SK-N-SH treated with all-trans-retinoic acid at 6 μM for 48 hours (cell line): ENCODE measurements around the gene GPR62.

Experiments
- ATAC-seq: fragments of 200-7000 bp; cut with Tn5 transposase; 3 replicates; pipeline ENCODE4 v1.9.1; 2020; ENCODE audit warnings: mild to moderate bottlenecking, moderate library complexity
- BACH2 ChIP-seq: fragments of 250-450 bp; sonication (Bioruptor Pico); IDR thresholded peaks from 2 replicates; pipeline ENCODE4 v1.9.0; 2021; ENCODE audit warnings: mild to moderate bottlenecking, borderline replicate concordance
- CREB5 ChIP-seq: fragments of 250-450 bp; sonication (Bioruptor Pico); IDR thresholded peaks from 2 replicates; pipeline ENCODE4 v1.5.1; 2020; ENCODE audit warnings: low read depth, mild to moderate bottlenecking, moderate library complexity
- CSDC2 ChIP-seq: fragments of 250-450 bp; sonication (Bioruptor Pico); IDR thresholded peaks from 2 replicates; pipeline ENCODE4 v1.5.0; 2020; ENCODE audit warnings: mild to moderate bottlenecking, moderate library complexity
- ESRRG ChIP-seq: fragments of 250-450 bp; sonication (Bioruptor Pico); IDR thresholded peaks from 2 replicates; pipeline ENCODE4 v1.6.1; 2021; ENCODE audit warnings: mild to moderate bottlenecking
- GLIS3 ChIP-seq: fragments of 250-450 bp; sonication (Bioruptor Pico); IDR thresholded peaks from 2 replicates; pipeline ENCODE4 v1.5.0; 2020; ENCODE audit warnings: mild to moderate bottlenecking, moderate library complexity
- ISL1 ChIP-seq: fragments of 250-450 bp; sonication (Bioruptor Pico); IDR thresholded peaks from 2 replicates; pipeline ENCODE4 v2.1.2; 2022; ENCODE audit warnings: mild to moderate bottlenecking, moderate library complexity
- OSR1 ChIP-seq: fragments of 250-450 bp; sonication (Bioruptor Pico); IDR thresholded peaks from 2 replicates; pipeline ENCODE4 v1.8.0; 2022; ENCODE audit warnings: moderate library complexity, mild to moderate bottlenecking, inconsistent platforms
- POU6F1 ChIP-seq: fragments of 250-450 bp; sonication (Bioruptor Pico); IDR thresholded peaks from 2 replicates; pipeline ENCODE4 v1.8.0; 2021; ENCODE audit warnings: low read depth, mild to moderate bottlenecking, moderate library complexity, borderline replicate concordance
- PPARA ChIP-seq: fragments of 250-450 bp; sonication (Bioruptor Pico); IDR thresholded peaks from 2 replicates; pipeline ENCODE4 v1.5.0; 2020; ENCODE audit warnings: mild to moderate bottlenecking, borderline replicate concordance
- RARB ChIP-seq: fragments of 250-450 bp; sonication (Bioruptor Pico); IDR thresholded peaks from 2 replicates; pipeline ENCODE4 v1.8.0; 2021; ENCODE audit warnings: mild to moderate bottlenecking, moderate library complexity
- SNAI2 ChIP-seq: fragments of 250-450 bp; sonication (Bioruptor Pico); IDR thresholded peaks from 2 replicates; pipeline ENCODE4 v1.5.0; 2020; ENCODE audit warnings: mild to moderate bottlenecking, moderate library complexity
- TCF4 ChIP-seq: fragments of 250-450 bp; sonication (Bioruptor Pico); IDR thresholded peaks from 2 replicates; pipeline ENCODE4 v1.8.0; 2021; ENCODE audit warnings: mild to moderate bottlenecking, moderate library complexity, borderline replicate concordance
- TOX ChIP-seq: fragments of 250-450 bp; sonication (Bioruptor Pico); IDR thresholded peaks from 2 replicates; pipeline ENCODE4 v1.8.0; 2021; ENCODE audit warnings: mild to moderate bottlenecking, moderate library complexity, borderline replicate concordance
- TSHZ2 ChIP-seq: fragments of 250-450 bp; sonication (Bioruptor Pico); IDR thresholded peaks from 2 replicates; pipeline ENCODE4 v1.5.0; 2020; ENCODE audit warnings: mild to moderate bottlenecking, moderate library complexity
- ZC3H10 ChIP-seq: fragments of 250-450 bp; sonication (Bioruptor Pico); IDR thresholded peaks from 2 replicates; pipeline ENCODE4 v1.5.1; 2021; ENCODE audit warnings: mild to moderate bottlenecking, moderate library complexity
- ZFP3 ChIP-seq: fragments of 250-450 bp; sonication (Bioruptor Pico); IDR thresholded peaks from 2 replicates; pipeline ENCODE4 v1.5.0; 2020; ENCODE audit warnings: mild to moderate bottlenecking, moderate library complexity
- ZFP30 ChIP-seq: fragments of 450-650 bp; formaldehyde crosslinking; IDR thresholded peaks from 2 replicates; pipeline ENCODE4 v1.5.0; 2022; ENCODE audit warnings: mild to moderate bottlenecking, moderate library complexity
- ZNF565 ChIP-seq: fragments of 450-650 bp; formaldehyde crosslinking; conservative IDR thresholded peaks from 2 replicates; pipeline ENCODE4 v1.5.0; 2020; ENCODE audit warnings: low read depth, mild to moderate bottlenecking, moderate library complexity
- ZNF70 ChIP-seq: fragments of 450-650 bp; formaldehyde crosslinking; IDR thresholded peaks from 2 replicates; pipeline ENCODE4 v1.5.0; 2020; ENCODE audit warnings: mild to moderate bottlenecking, moderate library complexity
- TF ChIP-seq, protein P1 (sequence below): fragments of 250-450 bp; sonication (Bioruptor Pico); IDR thresholded peaks from 2 replicates; pipeline ENCODE4 v1.8.0; 2020; ENCODE audit warnings: mild to moderate bottlenecking, moderate library complexity, borderline replicate concordance
- TF ChIP-seq, protein P2 (sequence below): fragments of 250-450 bp; sonication (Bioruptor Pico); IDR thresholded peaks from 2 replicates; pipeline ENCODE4 v1.5.1; 2021; ENCODE audit warnings: mild to moderate bottlenecking, moderate library complexity

The GPR62 gene

GRCh38 chr3:51933471-51934138, 21.6 kb upstream of the GPR62 start:
- no peak for TF ChIP-seq ESRRG (CRISPR knock-in tag)
- TF ChIP-seq, protein P1, sequence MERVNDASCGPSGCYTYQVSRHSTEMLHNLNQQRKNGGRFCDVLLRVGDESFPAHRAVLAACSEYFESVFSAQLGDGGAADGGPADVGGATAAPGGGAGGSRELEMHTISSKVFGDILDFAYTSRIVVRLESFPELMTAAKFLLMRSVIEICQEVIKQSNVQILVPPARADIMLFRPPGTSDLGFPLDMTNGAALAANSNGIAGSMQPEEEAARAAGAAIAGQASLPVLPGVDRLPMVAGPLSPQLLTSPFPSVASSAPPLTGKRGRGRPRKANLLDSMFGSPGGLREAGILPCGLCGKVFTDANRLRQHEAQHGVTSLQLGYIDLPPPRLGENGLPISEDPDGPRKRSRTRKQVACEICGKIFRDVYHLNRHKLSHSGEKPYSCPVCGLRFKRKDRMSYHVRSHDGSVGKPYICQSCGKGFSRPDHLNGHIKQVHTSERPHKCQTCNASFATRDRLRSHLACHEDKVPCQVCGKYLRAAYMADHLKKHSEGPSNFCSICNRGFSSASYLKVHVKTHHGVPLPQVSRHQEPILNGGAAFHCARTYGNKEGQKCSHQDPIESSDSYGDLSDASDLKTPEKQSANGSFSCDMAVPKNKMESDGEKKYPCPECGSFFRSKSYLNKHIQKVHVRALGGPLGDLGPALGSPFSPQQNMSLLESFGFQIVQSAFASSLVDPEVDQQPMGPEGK (CRISPR knock-in tag): no peak
- TF ChIP-seq ZFP3 (CRISPR knock-in tag): no peak
- TF ChIP-seq BACH2 (CRISPR knock-in tag): no peak
- no peak for TF ChIP-seq TCF4 (CRISPR knock-in tag)
- no peak for TF ChIP-seq RARB (CRISPR knock-in tag)
- TF ChIP-seq PPARA (CRISPR knock-in tag): no peak
- TF ChIP-seq GLIS3 (CRISPR knock-in tag): no peak
- TF ChIP-seq ZFP30: no peak
- TF ChIP-seq CSDC2: no peak
- no peak for TF ChIP-seq TOX (CRISPR knock-in tag)
- no peak for TF ChIP-seq POU6F1 (CRISPR knock-in tag)
- no peak for TF ChIP-seq TSHZ2 (CRISPR knock-in tag)
- TF ChIP-seq ZNF565 (CRISPR knock-in tag): no peak
- no peak for TF ChIP-seq ZNF70 (CRISPR knock-in tag)
- no peak for TF ChIP-seq SNAI2
- no peak for TF ChIP-seq CREB5 (CRISPR knock-in tag)
- TF ChIP-seq, protein P2, sequence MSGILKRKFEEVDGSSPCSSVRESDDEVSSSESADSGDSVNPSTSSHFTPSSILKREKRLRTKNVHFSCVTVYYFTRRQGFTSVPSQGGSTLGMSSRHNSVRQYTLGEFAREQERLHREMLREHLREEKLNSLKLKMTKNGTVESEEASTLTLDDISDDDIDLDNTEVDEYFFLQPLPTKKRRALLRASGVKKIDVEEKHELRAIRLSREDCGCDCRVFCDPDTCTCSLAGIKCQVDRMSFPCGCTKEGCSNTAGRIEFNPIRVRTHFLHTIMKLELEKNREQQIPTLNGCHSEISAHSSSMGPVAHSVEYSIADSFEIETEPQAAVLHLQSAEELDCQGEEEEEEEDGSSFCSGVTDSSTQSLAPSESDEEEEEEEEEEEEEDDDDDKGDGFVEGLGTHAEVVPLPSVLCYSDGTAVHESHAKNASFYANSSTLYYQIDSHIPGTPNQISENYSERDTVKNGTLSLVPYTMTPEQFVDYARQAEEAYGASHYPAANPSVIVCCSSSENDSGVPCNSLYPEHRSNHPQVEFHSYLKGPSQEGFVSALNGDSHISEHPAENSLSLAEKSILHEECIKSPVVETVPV (CRISPR knock-in tag): no peak
- TF ChIP-seq, all 23 proteins: peak for 0
- ATAC-seq: no peak

DNA sequence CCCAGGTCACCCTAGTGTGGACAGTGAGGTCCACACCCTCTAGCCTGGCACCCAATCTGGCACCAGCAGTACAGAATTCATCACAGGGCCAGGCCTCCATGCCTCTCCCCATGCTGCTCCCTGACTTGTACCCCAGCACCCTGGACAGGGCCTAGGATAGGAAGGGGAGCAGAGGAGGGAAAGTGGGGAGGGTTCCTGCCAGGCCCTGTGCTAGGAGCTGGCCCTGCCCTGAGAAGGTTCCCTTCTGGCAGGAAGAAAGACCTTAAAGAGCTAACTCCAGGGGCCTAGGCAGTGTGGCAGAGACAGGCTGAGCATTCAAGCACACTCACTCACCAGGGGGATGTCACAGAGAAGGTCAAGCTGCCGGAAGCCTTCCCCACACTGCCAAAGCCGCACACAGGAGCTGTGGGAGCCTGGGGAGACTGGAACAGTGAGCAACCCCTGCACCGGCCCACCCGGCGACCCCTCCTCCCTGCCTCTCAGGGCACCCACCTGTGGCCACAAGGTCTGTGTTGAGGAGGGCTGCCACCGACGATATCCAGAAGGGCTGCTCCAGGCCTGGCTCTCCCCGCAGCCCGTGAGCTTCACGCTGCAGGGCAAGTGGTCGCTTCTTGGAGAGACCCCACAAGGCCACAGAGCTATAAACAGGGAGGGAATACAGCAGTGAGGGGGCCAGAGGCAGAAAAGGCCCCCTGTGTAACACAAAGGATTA, 20.9 kb upstream of the GPR62 start:
- no peak for ATAC-seq
- TF ChIP-seq BACH2 (CRISPR knock-in tag) (no peak), TSHZ2 (CRISPR knock-in tag) (no peak), ZC3H10 (no peak), ISL1 (no peak), GLIS3 (CRISPR knock-in tag) (no peak), ZFP30 (no peak), OSR1 (CRISPR knock-in tag) (no peak), ZNF565 (CRISPR knock-in tag) (no peak), ZFP3 (CRISPR knock-in tag) (no peak), CSDC2 (no peak), SNAI2 (no peak), RARB (CRISPR knock-in tag) (no peak), TCF4 (CRISPR knock-in tag) (no peak)
- TF ChIP-seq, protein P2 (CRISPR knock-in tag): no peak
- TF ChIP-seq, all 23 proteins: peak for 0
